ENCODE measurements around the gene PTPRM.

Gene PTPRM

DNA sequence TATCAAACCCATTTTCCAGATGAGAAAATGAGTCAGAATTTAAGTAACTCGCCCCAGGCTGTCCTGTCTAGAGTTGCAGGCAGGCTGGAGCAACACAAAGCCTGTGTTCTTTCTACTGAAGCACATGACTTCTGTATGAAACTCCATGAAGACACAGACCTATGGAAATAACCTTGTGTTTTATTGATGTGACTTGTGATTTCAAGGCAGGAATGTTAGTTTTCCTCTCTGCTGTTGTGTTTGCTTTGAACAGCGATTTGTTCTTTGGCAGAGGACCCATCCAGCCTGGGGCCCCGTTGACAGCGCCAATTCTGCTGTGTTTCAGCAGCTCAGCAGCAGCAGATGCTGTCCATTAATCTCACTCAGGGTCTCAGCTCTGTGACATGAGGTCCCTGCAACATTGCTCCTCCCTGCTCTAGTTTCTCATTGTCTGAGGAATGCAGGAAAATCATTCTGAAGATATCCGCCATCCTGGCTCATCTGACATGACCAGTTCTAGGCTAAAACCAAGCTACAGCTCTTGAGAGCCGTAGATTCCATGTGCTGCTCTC, 697.8 kb downstream of the PTPRM start:
- DNase-seq, result no peak

- DNase-seq, result no peak
Observed at GRCh38 chr18:8272254-8272653, 705.1 kb downstream of the PTPRM start.

DNA sequence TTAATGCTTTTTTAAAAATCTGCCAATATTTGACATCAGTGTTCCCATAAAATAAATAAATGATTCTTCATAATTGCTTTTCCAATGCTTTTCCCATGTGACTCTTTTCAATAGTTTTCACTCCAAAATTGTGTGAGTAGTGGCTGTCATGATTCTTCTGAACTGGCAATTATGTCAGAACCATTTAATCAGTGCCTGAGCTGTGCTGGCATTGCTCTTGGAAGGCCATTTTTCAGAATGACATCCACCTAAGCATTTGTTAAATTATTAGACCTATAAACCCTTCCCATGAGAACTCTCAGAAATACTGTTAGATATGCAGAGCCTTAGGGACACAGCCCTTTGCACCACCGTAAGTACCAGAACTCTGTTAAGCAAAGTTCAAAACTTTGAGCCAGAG, 707.3 kb downstream of the PTPRM start:
- no peak for DNase-seq

DNA sequence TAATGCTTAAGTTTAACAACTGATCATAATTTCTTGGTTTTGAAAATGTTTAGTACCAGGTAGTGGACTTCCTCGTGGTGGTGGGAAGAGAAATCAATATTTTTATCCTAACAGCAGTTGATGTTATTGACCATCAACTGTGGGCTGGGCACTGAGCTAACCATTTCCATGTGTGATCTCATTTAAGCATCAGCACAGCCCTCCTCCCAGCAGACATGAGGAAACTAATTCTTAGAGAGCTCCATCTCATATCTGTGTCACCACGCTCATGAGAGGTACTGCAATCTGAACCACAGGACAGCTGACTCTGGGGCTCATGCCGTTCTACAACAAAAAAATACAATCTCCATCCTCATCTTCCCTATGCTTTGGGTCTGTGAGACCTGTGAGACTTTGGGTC, 709.3 kb downstream of the PTPRM start:
- DNase-seq, result no peak

- DNase-seq, result no peak
Observed at GRCh38 chr18:8277270-8277669, 710.2 kb downstream of the PTPRM start.

DNA sequence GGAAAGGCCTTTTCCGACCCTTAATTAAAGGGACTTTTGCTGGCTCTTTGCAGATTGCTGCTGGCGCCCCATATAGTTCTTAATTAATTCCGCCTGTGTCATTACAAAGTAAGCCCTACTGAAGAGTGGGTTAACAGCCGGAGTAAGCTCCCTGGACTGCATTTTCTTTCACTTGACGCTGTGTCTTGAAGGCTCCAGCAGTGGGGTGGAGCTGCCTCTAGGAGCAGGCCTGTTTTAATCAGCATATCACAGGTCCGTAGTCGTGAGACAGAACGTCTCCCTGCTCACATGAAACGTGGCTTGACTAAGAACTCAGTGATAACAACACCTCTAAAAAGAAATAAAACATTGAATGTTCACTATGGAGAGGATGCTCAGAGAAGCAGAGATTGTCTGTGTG, 712.2 kb downstream of the PTPRM start:
- DNase-seq, result no peak

- DNase-seq, result no peak
Observed at GRCh38 chr18:8279781-8280330, 712.7 kb downstream of the PTPRM start.

DNA sequence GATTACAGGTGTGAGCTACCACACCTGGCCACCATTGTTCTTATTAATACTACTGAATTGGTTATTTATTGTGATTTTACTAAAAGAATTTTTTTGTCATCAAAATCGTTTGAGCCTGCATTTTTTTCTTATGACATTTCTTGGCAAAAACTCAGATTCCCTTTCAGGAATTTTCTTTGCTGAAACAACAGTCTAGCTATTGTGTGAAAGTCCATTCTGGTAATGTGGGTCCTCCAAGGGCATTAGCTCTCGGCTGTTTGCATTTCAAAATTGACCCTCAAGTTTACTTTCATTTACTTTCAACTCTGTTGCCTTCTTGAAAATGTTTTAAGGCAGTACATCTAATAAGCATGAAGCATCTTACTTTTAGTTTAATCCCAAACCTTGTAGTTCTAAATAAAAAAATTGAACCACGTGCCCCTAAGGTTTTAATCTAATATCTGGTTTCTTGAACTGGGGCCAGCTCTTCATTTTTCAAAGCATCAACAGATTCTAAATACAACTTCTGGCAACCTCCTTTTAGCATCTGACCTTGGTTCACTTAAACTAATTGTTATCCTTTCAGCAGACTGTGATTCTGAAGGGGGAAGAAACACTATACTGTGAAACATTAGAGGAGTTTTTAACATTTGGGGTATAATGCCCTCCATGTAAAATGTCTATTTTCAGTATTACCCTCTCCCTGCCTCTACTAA, 716.9 kb downstream of the PTPRM start:
- no peak for DNase-seq

GRCh38 chr18:8286303-8286702, 719.2 kb downstream of the PTPRM start:
- no peak for DNase-seq

DNA sequence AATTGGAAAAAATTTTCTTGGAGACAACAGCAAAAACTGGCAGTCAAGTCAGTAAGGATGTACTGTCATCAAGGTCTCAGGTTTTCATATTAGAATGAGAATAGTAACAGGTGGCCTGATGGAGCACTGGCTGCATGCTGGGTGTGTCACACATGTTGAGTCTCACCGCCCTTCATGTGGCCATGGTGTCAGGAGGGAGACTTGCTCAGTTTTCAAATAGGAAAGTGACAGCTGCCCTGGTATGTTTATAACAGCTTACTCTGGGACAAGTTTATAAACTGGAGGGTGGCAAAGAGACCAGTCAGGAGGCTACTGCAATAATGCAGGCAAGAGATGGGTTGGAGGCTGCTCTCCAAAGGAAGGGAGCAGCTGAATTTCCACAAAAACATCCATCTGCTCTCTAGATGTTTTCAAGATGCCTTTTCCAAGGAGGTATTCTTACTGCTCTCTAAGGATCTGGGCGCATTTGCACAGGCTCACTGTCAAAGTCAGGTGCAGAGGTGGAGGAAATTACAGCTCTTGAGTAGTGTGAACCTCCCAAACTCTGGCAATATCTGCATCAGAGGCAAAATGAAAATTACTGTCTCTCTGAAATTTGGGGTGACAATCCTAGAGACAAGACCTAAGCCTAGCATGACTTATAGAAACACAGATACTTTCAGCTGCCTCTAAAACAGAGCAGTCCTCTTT, 720.2 kb downstream of the PTPRM start:
- DNase-seq, result no peak

- no peak for DNase-seq
Observed at GRCh38 chr18:8288472-8289195, 721.5 kb downstream of the PTPRM start.

- no peak for DNase-seq
Observed at GRCh38 chr18:8290435-8290834, 723.3 kb downstream of the PTPRM start.

DNA sequence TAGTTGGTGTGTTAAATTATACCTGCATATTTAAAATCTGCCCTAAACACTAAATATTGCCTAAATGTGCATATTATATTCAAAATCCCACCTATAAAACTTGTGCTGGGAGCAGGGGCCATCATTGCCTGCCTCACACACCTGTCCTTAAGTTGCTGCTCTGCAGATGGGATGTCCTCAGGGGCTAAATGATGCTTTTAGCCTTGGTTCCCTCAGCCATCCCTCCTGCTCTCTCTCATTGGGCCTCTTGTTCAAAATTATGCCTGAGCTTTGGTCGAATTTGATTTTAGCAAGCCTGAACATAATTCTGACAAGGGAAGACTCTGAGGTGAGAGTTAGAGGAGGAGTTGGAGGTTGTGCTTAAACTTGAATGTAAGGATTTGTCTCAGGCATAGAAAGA, 723.8 kb downstream of the PTPRM start:
- no peak for DNase-seq

DNA sequence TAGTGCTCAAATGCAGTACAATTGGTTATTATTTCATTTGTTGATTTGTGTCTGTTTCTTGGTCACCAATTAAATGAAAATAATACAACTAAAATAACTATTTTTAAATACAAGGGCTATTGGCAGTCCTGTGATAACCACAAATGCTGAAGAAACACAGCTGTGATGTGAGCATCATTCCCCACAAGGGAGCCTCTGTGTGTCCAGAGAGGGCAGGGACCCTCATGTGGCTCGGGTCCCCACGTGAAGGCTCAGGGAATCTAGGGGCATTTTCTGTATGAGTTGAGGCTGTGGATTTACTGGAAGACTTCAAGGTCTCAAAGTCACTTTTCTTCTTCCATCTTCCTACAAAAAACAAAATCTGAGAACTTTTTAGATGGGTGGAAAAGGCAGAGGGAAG, 726.1 kb downstream of the PTPRM start:
- DNase-seq, result no peak

GRCh38 chr18:8296886-8297616, 729.9 kb downstream of the PTPRM start:
- DNase-seq, result no peak

GRCh38 chr18:8298186-8298585, 731.1 kb downstream of the PTPRM start:
- no peak for DNase-seq

DNA sequence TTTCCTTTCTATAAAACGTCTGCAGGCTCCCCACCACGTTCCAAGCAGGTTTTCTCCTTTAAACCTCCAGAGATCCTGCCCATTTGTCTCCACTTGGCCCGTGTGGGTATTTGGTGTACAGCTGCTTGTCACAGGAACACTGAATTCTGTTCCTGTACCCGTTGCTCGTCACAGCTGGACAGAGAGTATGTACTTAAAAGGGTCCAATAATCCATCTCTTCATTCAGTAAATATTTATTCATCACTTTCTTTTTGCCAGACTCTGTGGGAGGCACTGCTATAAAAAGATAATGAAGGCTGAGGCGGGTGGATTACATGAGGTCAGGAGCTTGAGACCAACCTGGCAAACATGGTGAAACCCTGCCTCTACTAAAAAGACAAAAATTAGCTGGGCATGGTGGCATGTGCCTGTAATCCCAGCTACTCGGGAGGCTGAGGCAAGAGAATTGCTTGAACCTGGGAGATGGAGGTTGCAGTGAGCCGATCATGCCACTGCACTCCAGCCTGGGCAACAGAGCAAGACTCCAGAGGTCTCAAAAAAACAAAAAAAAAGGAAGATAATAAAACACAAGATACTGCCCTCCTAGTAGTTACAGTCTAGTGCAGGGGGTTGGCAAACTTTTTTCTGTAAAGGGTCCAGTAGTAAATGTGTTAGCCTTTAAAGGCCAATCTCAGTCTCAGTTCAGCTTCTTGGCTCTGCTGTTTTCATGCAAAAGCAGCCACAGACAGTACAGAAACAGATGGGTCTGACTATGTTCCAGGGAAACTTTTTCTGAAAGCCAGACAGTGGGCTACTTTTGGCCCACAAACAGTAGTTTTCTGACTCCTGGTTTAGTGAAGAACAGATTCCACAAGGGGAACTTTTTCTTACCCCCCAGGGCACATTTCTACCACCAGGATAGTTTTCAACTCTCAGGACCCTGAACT, 732.2 kb downstream of the PTPRM start:
- DNase-seq, result no peak

GRCh38 chr18:8300751-8301410, 733.8 kb downstream of the PTPRM start:
- no peak for DNase-seq

DNA sequence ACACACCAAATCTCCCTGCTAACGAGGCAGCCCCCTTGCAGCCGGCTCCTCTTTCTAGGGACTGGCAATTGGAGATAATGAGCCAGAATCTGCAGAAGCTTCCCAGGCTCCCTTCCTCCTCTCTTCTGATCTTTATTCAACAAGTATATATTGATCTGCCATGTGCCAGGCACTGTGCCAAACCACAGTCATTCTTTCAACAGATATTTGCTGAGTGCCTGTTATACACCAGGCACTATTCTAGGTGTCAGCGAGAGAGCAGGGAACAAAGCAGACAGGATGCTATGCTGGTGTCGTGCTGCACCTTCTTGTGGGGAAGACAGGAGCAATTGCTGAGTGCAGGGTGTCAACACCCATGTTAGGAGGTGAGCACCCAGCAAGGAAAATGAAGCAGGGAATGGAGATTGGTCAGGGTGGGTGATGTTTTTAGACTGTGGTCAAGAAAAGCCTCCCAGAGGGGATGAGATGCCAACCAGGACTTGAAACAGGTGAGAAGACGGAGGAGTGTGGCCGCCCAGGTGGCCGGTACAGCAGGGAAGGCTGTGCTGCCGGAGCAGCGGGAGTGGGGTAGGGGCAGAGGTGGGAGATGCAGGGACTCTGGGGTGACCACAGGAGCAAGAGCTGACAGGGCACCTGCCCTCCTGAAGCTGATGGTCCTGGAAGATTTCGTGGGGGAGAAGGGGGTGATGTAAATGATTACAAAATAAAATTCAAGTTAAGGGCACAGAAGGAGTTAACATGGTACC, 734.5 kb downstream of the PTPRM start:
- DNase-seq, result no peak

DNA sequence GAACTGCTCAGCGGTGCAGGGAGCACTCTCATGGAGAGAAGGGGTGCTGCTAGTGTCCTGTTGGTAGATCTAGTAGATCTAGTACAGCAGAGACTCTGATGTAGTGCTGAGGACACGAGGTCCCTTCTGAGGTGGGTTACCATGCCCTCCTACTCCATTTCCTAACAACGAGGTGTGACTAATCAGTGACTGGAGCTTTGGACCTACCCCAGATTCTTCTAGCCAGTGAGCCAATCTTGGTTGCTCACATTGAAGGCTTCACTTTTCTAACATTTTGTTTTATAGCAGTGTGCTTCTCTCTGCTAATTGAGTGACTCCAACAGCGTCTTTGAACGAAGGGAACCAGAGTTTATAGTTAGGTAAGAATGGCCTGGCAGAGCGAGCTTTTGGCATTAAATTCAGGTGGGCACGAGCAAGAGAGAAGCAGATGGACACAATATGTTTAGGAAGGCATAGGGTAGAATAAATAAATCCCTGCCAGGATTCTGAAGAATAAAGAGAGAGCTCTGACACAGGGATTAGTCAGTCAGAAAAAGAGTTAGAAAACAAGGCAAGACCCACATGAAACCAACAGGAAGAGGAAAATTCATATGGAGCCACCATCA, 736.1 kb downstream of the PTPRM start:
- DNase-seq, result no peak

Measured in SIG-M5 (cell line).